ENCODE results near the gene TBC1D21.

Gene TBC1D21

GRCh38 chr15:73839699-73840377 lies 33.5 kb upstream of the TBC1D21 start:
- in situ Hi-C loops (cut with MboI; ENCODE audit: low pct_unique_long_range_greater_than_20kb, low sequenced_read_pairs, unreplicated experiment): no loop called here
- TF ChIP-seq, protein P1, sequence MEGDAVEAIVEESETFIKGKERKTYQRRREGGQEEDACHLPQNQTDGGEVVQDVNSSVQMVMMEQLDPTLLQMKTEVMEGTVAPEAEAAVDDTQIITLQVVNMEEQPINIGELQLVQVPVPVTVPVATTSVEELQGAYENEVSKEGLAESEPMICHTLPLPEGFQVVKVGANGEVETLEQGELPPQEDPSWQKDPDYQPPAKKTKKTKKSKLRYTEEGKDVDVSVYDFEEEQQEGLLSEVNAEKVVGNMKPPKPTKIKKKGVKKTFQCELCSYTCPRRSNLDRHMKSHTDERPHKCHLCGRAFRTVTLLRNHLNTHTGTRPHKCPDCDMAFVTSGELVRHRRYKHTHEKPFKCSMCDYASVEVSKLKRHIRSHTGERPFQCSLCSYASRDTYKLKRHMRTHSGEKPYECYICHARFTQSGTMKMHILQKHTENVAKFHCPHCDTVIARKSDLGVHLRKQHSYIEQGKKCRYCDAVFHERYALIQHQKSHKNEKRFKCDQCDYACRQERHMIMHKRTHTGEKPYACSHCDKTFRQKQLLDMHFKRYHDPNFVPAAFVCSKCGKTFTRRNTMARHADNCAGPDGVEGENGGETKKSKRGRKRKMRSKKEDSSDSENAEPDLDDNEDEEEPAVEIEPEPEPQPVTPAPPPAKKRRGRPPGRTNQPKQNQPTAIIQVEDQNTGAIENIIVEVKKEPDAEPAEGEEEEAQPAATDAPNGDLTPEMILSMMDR (IDR thresholded peaks at IDR 0.05; ENCODE audit: extremely low read depth, insufficient read depth, missing control alignments): no peak
- no peak for DNase-seq (ENCODE audit: low spot score)

- TF ChIP-seq, protein P1 (IDR thresholded peaks at IDR 0.05; ENCODE audit: extremely low read depth, insufficient read depth, missing control alignments): no peak
- in situ Hi-C loops (cut with MboI; ENCODE audit: low pct_unique_long_range_greater_than_20kb, low sequenced_read_pairs, unreplicated experiment): no loop called here
- DNase-seq (ENCODE audit: low spot score): no peak
Observed at GRCh38 chr15:73840771-73841170, 32.6 kb upstream of the TBC1D21 start.

GRCh38 chr15:73841756-73842725 lies 31.3 kb upstream of the TBC1D21 start:
- TF ChIP-seq, protein P1 (IDR thresholded peaks at IDR 0.05; ENCODE audit: extremely low read depth, insufficient read depth, missing control alignments): no peak
- no peak for DNase-seq (ENCODE audit: low spot score)
- in situ Hi-C loops (cut with MboI; ENCODE audit: low pct_unique_long_range_greater_than_20kb, low sequenced_read_pairs, unreplicated experiment): no loop called here

GRCh38 chr15:73843787-73844186 lies 29.6 kb upstream of the TBC1D21 start:
- in situ Hi-C loops (cut with MboI; ENCODE audit: low pct_unique_long_range_greater_than_20kb, low sequenced_read_pairs, unreplicated experiment): no loop called here
- TF ChIP-seq, protein P1 (IDR thresholded peaks at IDR 0.05; ENCODE audit: extremely low read depth, insufficient read depth, missing control alignments): no peak
- DNase-seq (ENCODE audit: low spot score): no peak

- DNase-seq (ENCODE audit: low spot score): no peak
- in situ Hi-C loops (cut with MboI; ENCODE audit: low pct_unique_long_range_greater_than_20kb, low sequenced_read_pairs, unreplicated experiment): no loop called here
- TF ChIP-seq, protein P1 (IDR thresholded peaks at IDR 0.05; ENCODE audit: extremely low read depth, insufficient read depth, missing control alignments): no peak
Observed at GRCh38 chr15:73844356-73844755, 29.0 kb upstream of the TBC1D21 start.

DNA sequence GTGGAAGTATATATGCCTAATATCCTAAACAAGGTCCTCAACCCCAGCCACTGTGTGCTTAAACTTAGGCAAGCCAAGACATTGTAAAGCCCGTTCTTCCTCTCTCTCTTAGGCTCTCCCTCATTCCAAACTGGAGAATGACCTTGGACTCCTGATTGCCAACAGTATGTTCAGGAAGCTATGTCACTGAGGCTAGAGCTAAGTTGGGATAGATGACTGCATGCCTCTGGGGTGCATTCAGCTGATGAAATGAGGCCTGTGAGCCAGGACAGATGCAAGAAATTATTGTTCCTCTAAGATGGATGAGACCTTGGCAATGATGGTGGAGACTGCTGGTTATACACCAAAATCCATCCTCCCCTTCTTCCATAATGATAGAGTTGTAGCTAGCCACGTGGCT lies 27.9 kb upstream of the TBC1D21 start:
- TF ChIP-seq, protein P1 (IDR thresholded peaks at IDR 0.05; ENCODE audit: extremely low read depth, insufficient read depth, missing control alignments): no peak
- in situ Hi-C loops (cut with MboI; ENCODE audit: low pct_unique_long_range_greater_than_20kb, low sequenced_read_pairs, unreplicated experiment): no loop called here
- DNase-seq (ENCODE audit: low spot score): no peak
